Right lobe of liver (tissue), 4 donors: ENCODE results near the gene PRKAG2.

Experiments
- CTCF ChIP-seq, 4 donors: fragments of 200-600 bp in 3 of 4; fragments of 450-650 bp in 1 of 4; IDR thresholded peaks; one replicate each; pipeline versions ENCODE4 v1.5.1 to v1.8.0; 2016 to 2022; ENCODE audit warnings: antibody characterized with exemption in 4 of 4, mild to moderate bottlenecking in 2 of 4
- POLR2A ChIP-seq: fragments of 450-650 bp; IDR thresholded peaks from one replicate; pipeline ENCODE4 v1.6.1; 2017; ENCODE audit warnings: antibody characterized with exemption, mild to moderate bottlenecking
- donor health status: DM: no; HTN: no; CAD: no.
- donor health status: DM: no; HTN: no; CAD: no.
- donor health status: DM: no; HTN: yes; CAD: no.

- TF ChIP-seq CTCF (IDR thresholded peaks at IDR 0.05): no peak
- no peak for TF ChIP-seq POLR2A
These were observed 14.3 kb upstream of the PRKAG2 start for GRCh38 chr7:151891182-151891581.
